B cell (primary cell): ENCODE data around the gene LRG1. TPM values are rescaled to one million over a fixed set of nuclear protein-coding genes. Genes with fewer than 3 reads are reported as not detected.

Experiments
- ATAC-seq: fragments of 200-7000 bp; cut with Tn5 transposase; one replicate; pipeline ENCODE4 v1.10.0; 2021; ENCODE audit warnings: low read depth, mild to moderate bottlenecking, moderate number of reproducible peaks, moderate library complexity
- CTCF ChIA-PET: fragments of 350-600 bp; sonication (Branson Sonifier 250); formaldehyde crosslinking; loops from one replicate; lab custom pipeline; 2021; ENCODE audit warnings: antibody characterized with exemption, inconsistent platforms; lab: Charles Lee
- POLR2A ChIA-PET: fragments of 350-600 bp; sonication (Branson Sonifier 250); formaldehyde crosslinking; loops from one replicate; lab custom pipeline; 2021; ENCODE audit warnings: antibody characterized with exemption; lab: Charles Lee
- DNase-seq: peaks from one replicate; pipeline ENCODE4 v3.0.0; 2013
- H2AFZ ChIP-seq: 2 replicates; pipeline ENCODE4 v1.6.1; 2012; ENCODE audit warnings: mild to moderate bottlenecking, low read depth, low read length; ENCODE audit not compliant: insufficient read depth, poor library complexity, severe bottlenecking
- H3K27ac ChIP-seq, 2 donors: 1 replicate in 1 of 2; 2 replicates in 1 of 2; pipeline ENCODE4 v1.5.1; 2012 to 2013; ENCODE audit warnings: low read length in 2 of 2, mild to moderate bottlenecking in 2 of 2, moderate library complexity in 1 of 2
- H3K27me3 ChIP-seq, 4 experiments: fragments of 200-600 bp in 1 of 4; sonication (generic) in 1 of 4; replicated peaks in 1 of 4; 1 replicate in 2 of 4; 2 replicates in 2 of 4; pipeline versions ENCODE4 v1.6.1 to v1.7.0; 2013 to 2016; ENCODE audit warnings: low read length in 3 of 4, mild to moderate bottlenecking in 2 of 4, mixed read lengths in 1 of 4, moderate library complexity in 1 of 4; ENCODE audit not compliant: insufficient read depth in 4 of 4, control insufficient read depth in 3 of 4; ENCODE audit errors: control extremely low read depth in 1 of 4
- H3K36me3 ChIP-seq, 2 experiments: replicated peaks in 1 of 2; 1 replicate in 1 of 2; 2 replicates in 1 of 2; pipeline versions ENCODE4 v1.6.1 to v1.7.1; 2013; ENCODE audit warnings: low read length in 1 of 2; ENCODE audit not compliant: insufficient read depth in 2 of 2, control insufficient read depth in 1 of 2; ENCODE audit errors: control extremely low read depth in 1 of 2, extremely low read depth in 1 of 2
- H3K4me1 ChIP-seq, 2 donors: fragments of 200-600 bp in 1 of 2; sonication (generic) in 1 of 2; 1 replicate in 1 of 2; 2 replicates in 1 of 2; pipeline versions ENCODE4 v1.5.1 to v1.6.1; 2013 to 2017; ENCODE audit warnings: low read length in 2 of 2; ENCODE audit not compliant: control insufficient read depth in 2 of 2, insufficient read depth in 2 of 2
- H3K4me2 ChIP-seq: replicated peaks from 2 replicates; pipeline ENCODE3; 2012; ENCODE audit warnings: mild to moderate bottlenecking, low read depth, low read length; ENCODE audit not compliant: poor library complexity, severe bottlenecking
- H3K4me3 ChIP-seq, 5 experiments: fragments of 200-600 bp in 1 of 5; sonication (generic) in 1 of 5; 1 replicate in 3 of 5; 2 replicates in 2 of 5; pipeline versions ENCODE4 v1.5.1 to v1.7.0; 2011 to 2016; ENCODE audit warnings: low read length in 4 of 5, mild to moderate bottlenecking in 4 of 5, low read depth in 2 of 5, control low read depth in 1 of 5, moderate library complexity in 1 of 5; ENCODE audit not compliant: insufficient read depth in 1 of 5; ENCODE audit errors: control extremely low read depth in 1 of 5, extremely low read depth in 1 of 5
- H3K79me2 ChIP-seq: fragments of 200-600 bp; sonication (generic); one replicate; pipeline ENCODE4 v1.6.0; 2016; ENCODE audit warnings: low read length; ENCODE audit not compliant: control insufficient read depth, insufficient read depth
- H3K9ac ChIP-seq: fragments of 200-600 bp; sonication (generic); 2 replicates; pipeline ENCODE4 v1.6.1; 2017; ENCODE audit warnings: mild to moderate bottlenecking, low read length, moderate library complexity
- H3K9me3 ChIP-seq, 3 donors: one replicate each; pipeline versions ENCODE4 v1.6.1 to v1.7.1; 2013; ENCODE audit warnings: low read length in 2 of 3; ENCODE audit not compliant: control insufficient read depth in 2 of 3, insufficient read depth in 1 of 3; ENCODE audit errors: control extremely low read depth in 1 of 3
- H4K20me1 ChIP-seq: 2 replicates; pipeline ENCODE4 v1.6.0; 2012; ENCODE audit warnings: mild to moderate bottlenecking, low read length; ENCODE audit not compliant: insufficient read depth, control insufficient read depth, poor library complexity, severe bottlenecking
- H3K27ac Mint-ChIP-seq: one replicate; pipeline ENCODE4 v1.8.0; 2021; ENCODE audit warnings: mixed read lengths
- H3K27me3 Mint-ChIP-seq: one replicate; pipeline ENCODE4 v1.8.0; 2021; ENCODE audit warnings: mixed read lengths
- H3K4me1 Mint-ChIP-seq: one replicate; pipeline ENCODE4 v1.8.0; 2021; ENCODE audit warnings: mixed read lengths
- H3K4me3 Mint-ChIP-seq: one replicate; pipeline ENCODE4 v1.8.0; 2021; ENCODE audit warnings: mixed read lengths
- H3K9me3 Mint-ChIP-seq: one replicate; pipeline ENCODE4 v1.8.0; 2022; ENCODE audit warnings: mixed read lengths; ENCODE audit not compliant: insufficient read depth
- CTCF ChIP-seq: fragments of 200-600 bp; IDR thresholded peaks from one replicate; pipeline ENCODE4 v1.8.0; 2022; ENCODE audit warnings: antibody characterized with exemption, mild to moderate bottlenecking
- EZH2 ChIP-seq: IDR thresholded peaks from 2 replicates; pipeline ENCODE4 v1.6.1; 2012; ENCODE audit warnings: borderline replicate concordance, low read depth, mild to moderate bottlenecking, moderate library complexity, low read length; ENCODE audit not compliant: insufficient read depth, poor library complexity, severe bottlenecking
- WGBS: methylation state at CpG from one replicate; pipeline ENCODE4 v1.1.5; 2013; ENCODE audit warnings: missing lambda C conversion rate; ENCODE audit not compliant: insufficient coverage; 5-methylcytosine and 5-hydroxymethylcytosine counted together
- intact Hi-C: fragments of 100-400 bp; cut with micrococcal nuclease; formaldehyde crosslinking; loops from one replicate; pipeline ENCODE4 v1.10.0; 2022
- polyA plus RNA-seq: library from polyadenylated mRNA; depleted of rRNA; stranded (reverse); fragments of >200 nt; gene quantifications from 2 replicates; pipeline ENCODE4 v1.2.3, GENCODE V29; 2012
- total RNA-seq, 2 donors: library from RNA; stranded (reverse); fragments of 120-200 nt in 1 of 2; gene quantifications; 1 replicate in 1 of 2; 2 replicates in 1 of 2; pipeline versions ENCODE4 v1.2.3 to v1.2.4, GENCODE V29; 2013 to 2022

LRG1 gene
- total and polyA plus RNA-seq, 2 donors (not counting 1 experiment from before 2014, with no cell fraction given) = 0.21 to 0.27 TPM

- Histone ChIP-seq H4K20me1 (no peaks in the 10 kb centered on the region), H3K79me2 (no peaks in the 10 kb centered on the region), H3K4me2 (no peak overlapping the region), H2AFZ (no peak overlapping the region), H3K4me3 (no peak overlapping the region), H3K9me3 (peaks cover 0 to 12% (median 0%) of the 10 kb centered on the region in 3 donors), H3K4me1 (peaks cover 0 to 3% of the 10 kb centered on the region in 2 donors), H3K36me3 (no peaks in the 10 kb centered on the region), H3K27me3 (peaks cover 0 to 53% (median 21%) of the 10 kb centered on the region in 4 experiments), H3K9ac (no peak overlapping the region), H3K27ac (no peak overlapping the region)
- H3K9me3 Mint-ChIP-seq = no peaks in the 10 kb centered on the region
- 59% methylated on average over 17 of the region's 17 CpGs for WGBS
- no peak overlapping the region for H3K27ac Mint-ChIP-seq
- peak; percentile 73 for ATAC-seq
- DNase-seq = peak; percentile 71
- no peak overlapping the region for H3K4me3 Mint-ChIP-seq
- ChIA-PET CTCF (interaction anchor here (0.6 to 4.2 kb wide), 8 partner anchors 8 to 432 kb away, joined by 3 to 51 read pairs (median 6); partner anchors contain the start of gene SEMA6B), POLR2A (no interaction called here)
- no peak for TF ChIP-seq EZH2
- peak; percentile 72 for TF ChIP-seq CTCF
- H3K4me1 Mint-ChIP-seq = no peaks in the 10 kb centered on the region
- intact Hi-C loops = loop anchor here (1.0 kb wide), 1 partner anchor 60 kb away; no protein-coding TSS in a partner anchor
- peaks cover 33% of the 10 kb centered on the region for H3K27me3 Mint-ChIP-seq
Observed at GRCh38 chr19:4576016-4576933, 36.4 kb upstream of the LRG1 start.
